SH-SY5Y (cell line): Measurements from ENCODE around the gene SGCA.

Source experiments
- GATA2 ChIP-seq: IDR thresholded peaks from 2 replicates; pipeline ENCODE4 v1.6.1; 2011; ENCODE audit warnings: mild to moderate bottlenecking, low read depth, low read length
- GATA3 ChIP-seq: IDR thresholded peaks from 2 replicates; pipeline ENCODE4 v1.6.1; 2011; ENCODE audit warnings: low read depth, mild to moderate bottlenecking, low read length, moderate library complexity

Gene SGCA

DNA sequence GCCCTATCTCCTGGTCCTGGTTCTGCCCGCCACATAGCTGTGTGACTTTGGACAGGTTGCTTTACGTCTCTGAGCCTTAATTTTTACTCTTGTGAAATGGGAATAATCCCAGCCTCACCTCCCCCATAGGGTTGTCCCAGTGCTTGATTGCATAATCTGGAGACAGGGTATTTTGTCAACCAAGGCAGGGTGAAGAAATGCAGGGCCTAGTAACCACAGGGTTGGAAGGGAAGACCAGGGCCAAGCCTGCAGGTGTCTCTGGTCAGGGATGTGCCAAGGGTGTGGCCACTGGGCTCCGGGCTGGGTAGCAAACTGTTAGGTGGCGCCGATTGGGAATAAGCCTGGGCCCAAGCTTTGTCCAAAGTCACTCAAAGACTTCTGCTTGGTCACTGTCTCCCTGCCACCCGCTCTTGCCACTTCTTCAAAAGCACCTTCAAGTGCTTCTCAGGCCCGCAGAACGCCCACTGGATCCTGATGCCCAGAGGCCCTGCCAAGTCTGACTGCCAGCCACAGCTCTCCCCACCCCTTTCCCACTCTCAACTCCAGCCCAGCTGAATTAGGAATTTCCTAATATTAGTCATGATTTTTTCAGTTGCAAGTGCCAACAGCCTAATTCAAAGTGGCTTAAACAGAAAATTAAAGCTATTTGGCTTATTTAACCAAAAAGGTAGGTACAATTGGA lies 56.2 kb downstream of the SGCA start:
- TF ChIP-seq GATA2 (no peak), GATA3 (no peak)

- TF ChIP-seq GATA2 = no peak
- TF ChIP-seq GATA3 = no peak
Measured at GRCh38 chr17:50222922-50223321, 57.1 kb downstream of the SGCA start.
